DMS 273 treated with DMSO at 0.1 percent for 48 hours (cell line): ENCODE measurements around the gene HOXB2.

Experiments
- DNase-seq: peaks from one replicate; lab custom pipeline; 2025; lab: John Stamatoyannopoulos, UW

Gene HOXB2

GRCh38 chr17:48565925-48566710 lies 21.2 kb upstream of the HOXB2 start:
- DNase-seq, result no peak

- no peak for DNase-seq
Observed at GRCh38 chr17:48565022-48565554, 20.2 kb upstream of the HOXB2 start.

- no peak for DNase-seq
Observed at GRCh38 chr17:48564188-48565021, 19.5 kb upstream of the HOXB2 start.

GRCh38 chr17:48563867-48564187 lies 18.9 kb upstream of the HOXB2 start:
- DNase-seq, result no peak

- DNase-seq, result no peak
Observed at GRCh38 chr17:48563385-48563838, 18.5 kb upstream of the HOXB2 start.

GRCh38 chr17:48562934-48563333 lies 18.0 kb upstream of the HOXB2 start:
- no peak for DNase-seq

- no peak for DNase-seq
Observed at GRCh38 chr17:48561884-48562810, 17.2 kb upstream of the HOXB2 start.

GRCh38 chr17:48559840-48560817 lies 15.2 kb upstream of the HOXB2 start:
- no peak for DNase-seq

- no peak for DNase-seq
Observed at GRCh38 chr17:48559122-48559839, 14.4 kb upstream of the HOXB2 start.

GRCh38 chr17:48558831-48559121 lies 13.9 kb upstream of the HOXB2 start:
- DNase-seq, result no peak

GRCh38 chr17:48558057-48558830 lies 13.3 kb upstream of the HOXB2 start:
- DNase-seq, result no peak

GRCh38 chr17:48556576-48557401 lies 11.9 kb upstream of the HOXB2 start:
- DNase-seq, result no peak

GRCh38 chr17:48556229-48556575 lies 11.3 kb upstream of the HOXB2 start:
- DNase-seq, result no peak

GRCh38 chr17:48555258-48556228 lies 10.6 kb upstream of the HOXB2 start:
- no peak for DNase-seq

GRCh38 chr17:48554412-48555257 lies 9.7 kb upstream of the HOXB2 start:
- DNase-seq, result no peak

GRCh38 chr17:48553826-48554225 lies 8.9 kb upstream of the HOXB2 start:
- no peak for DNase-seq

- no peak for DNase-seq
Observed at GRCh38 chr17:48553190-48553547, 8.3 kb upstream of the HOXB2 start.
